IMR-90 (cell line): ENCODE results near the gene GNPTG. TPM values are rescaled to one million over a fixed set of nuclear protein-coding genes. Genes with fewer than 3 reads are reported as not detected.
A peak's percentile ranks its signal among the peaks of the same experiment; 100 is the strongest.

Experiments
- ATAC-seq: fragments of 200-7000 bp; cut with Tn5 transposase; 2 replicates; pipeline ENCODE4 v1.9.1; 2020; ENCODE audit warnings: low read depth, mild to moderate bottlenecking, moderate library complexity
- BruUV-seq: library from RNA; stranded (reverse); fragments of 400-500 nt; replicated peaks from 2 replicates; lab custom pipeline; 2021; lab: Mats Ljungman, UMichigan
- CTCF ChIA-PET: fragments of 300-600 bp; formaldehyde crosslinking; extraction: SDS; loops from one replicate; lab custom pipeline; 2021; ENCODE audit warnings: antibody characterized with exemption; lab: Yijun Ruan, JAX
- POLR2A ChIA-PET: fragments of 300-600 bp; sonication (Branson Sonifier 250); formaldehyde crosslinking; loops from one replicate; lab custom pipeline; 2022; ENCODE audit warnings: antibody characterized with exemption; ENCODE audit not compliant: unreplicated experiment; lab: Charles Lee
- DNase-seq: peaks from one replicate; pipeline ENCODE4 v3.0.0; 2013
- H2AFZ ChIP-seq: replicated peaks from 2 replicates; pipeline ENCODE3; 2013; ENCODE audit warnings: low read length, mild to moderate bottlenecking; ENCODE audit not compliant: poor library complexity
- H2AK5ac ChIP-seq: 2 replicates; pipeline ENCODE4 v1.6.1; 2013; ENCODE audit warnings: low read depth, low read length, inconsistent platforms
- H2AK9ac ChIP-seq: replicated peaks from 2 replicates; pipeline ENCODE3; 2013; ENCODE audit warnings: mild to moderate bottlenecking, low read depth, low read length, moderate library complexity; ENCODE audit not compliant: poor library complexity
- H2BK120ac ChIP-seq: 2 replicates; pipeline ENCODE4 v1.6.1; 2013; ENCODE audit warnings: low read depth, low read length, inconsistent platforms
- H2BK15ac ChIP-seq: 3 replicates; pipeline ENCODE4 v1.6.1; 2013; ENCODE audit warnings: low read depth, low read length, inconsistent platforms
- H2BK20ac ChIP-seq: 2 replicates; pipeline ENCODE4 v1.6.1; 2013; ENCODE audit warnings: low read depth, mild to moderate bottlenecking, inconsistent platforms, low read length, moderate library complexity
- H2BK5ac ChIP-seq: 2 replicates; pipeline ENCODE4 v1.6.1; 2013; ENCODE audit warnings: mild to moderate bottlenecking, low read depth, low read length, inconsistent platforms; ENCODE audit not compliant: poor library complexity, severe bottlenecking
- H3K14ac ChIP-seq: replicated peaks from 2 replicates; pipeline ENCODE4 v1.6.1; 2013; ENCODE audit warnings: low read depth, low read length, inconsistent platforms
- H3K18ac ChIP-seq: 2 replicates; pipeline ENCODE4 v1.6.1; 2013; ENCODE audit warnings: low read depth, low read length, control low read depth
- H3K23ac ChIP-seq: 2 replicates; pipeline ENCODE4 v1.6.1; 2013; ENCODE audit warnings: low read depth, low read length, inconsistent platforms
- H3K27ac ChIP-seq: 2 replicates; pipeline ENCODE4 v1.5.1; 2013; ENCODE audit warnings: mild to moderate bottlenecking, control low read depth, low read length; ENCODE audit not compliant: insufficient read depth
- H3K27me3 ChIP-seq: 2 replicates; pipeline ENCODE4 v1.6.1; 2013; ENCODE audit warnings: low read length; ENCODE audit not compliant: control insufficient read depth, insufficient read depth
- H3K36me3 ChIP-seq: 2 replicates; pipeline ENCODE4 v1.6.1; 2013; ENCODE audit warnings: low read length, mixed read lengths; ENCODE audit not compliant: control insufficient read depth, insufficient read depth
- H3K4ac ChIP-seq: 2 replicates; pipeline ENCODE4 v1.6.1; 2013; ENCODE audit warnings: low read depth, low read length, inconsistent platforms
- H3K4me1 ChIP-seq: 2 replicates; pipeline ENCODE4 v1.6.1; 2013; ENCODE audit warnings: low read length, mixed read lengths; ENCODE audit not compliant: control insufficient read depth, insufficient read depth
- H3K4me2 ChIP-seq: 2 replicates; pipeline ENCODE4 v1.6.1; 2013; ENCODE audit warnings: low read depth, mild to moderate bottlenecking, control low read depth, low read length, moderate library complexity
- H3K4me3 ChIP-seq: 2 replicates; pipeline ENCODE4 v1.5.1; 2013; ENCODE audit warnings: low read depth, mild to moderate bottlenecking, control low read depth, low read length, moderate library complexity; ENCODE audit not compliant: insufficient read depth
- H3K56ac ChIP-seq: 2 replicates; pipeline ENCODE4 v1.6.1; 2013; ENCODE audit warnings: low read length, inconsistent platforms; ENCODE audit not compliant: insufficient read depth; ENCODE audit errors: extremely low read depth
- H3K79me1 ChIP-seq, 2 experiments: 2 replicates each; pipeline ENCODE4 v1.6.1; 2013; ENCODE audit warnings: low read length in 2 of 2, inconsistent platforms in 1 of 2, low read depth in 1 of 2
- H3K9ac ChIP-seq: 2 replicates; pipeline ENCODE4 v1.6.1; 2013; ENCODE audit warnings: low read depth, low read length, control low read depth
- H3K9me1 ChIP-seq: 2 replicates; pipeline ENCODE4 v1.6.1; 2013; ENCODE audit warnings: low read length, inconsistent platforms; ENCODE audit not compliant: insufficient read depth
- H3K9me3 ChIP-seq: 2 replicates; pipeline ENCODE4 v1.6.1; 2013; ENCODE audit warnings: low read length; ENCODE audit not compliant: control insufficient read depth, insufficient read depth
- H4K20me1 ChIP-seq: 2 replicates; pipeline ENCODE4 v1.6.1; 2013; ENCODE audit warnings: low read length, inconsistent platforms; ENCODE audit not compliant: insufficient read depth
- H4K5ac ChIP-seq: 2 replicates; pipeline ENCODE4 v1.6.1; 2013; ENCODE audit warnings: mild to moderate bottlenecking, low read depth, low read length, control low read depth
- H4K8ac ChIP-seq, 2 experiments: 2 replicates each; pipeline ENCODE4 v1.6.1; 2013; ENCODE audit warnings: low read depth in 2 of 2, low read length in 2 of 2, control low read depth in 1 of 2, inconsistent platforms in 1 of 2
- H4K91ac ChIP-seq: 2 replicates; pipeline ENCODE4 v1.6.1; 2013; ENCODE audit warnings: low read depth, low read length, inconsistent platforms; ENCODE audit not compliant: insufficient read depth
- BHLHE40 ChIP-seq: fragments of 150-350 bp; IDR thresholded peaks from 2 replicates; pipeline ENCODE4 v1.6.1; 2016; ENCODE audit warnings: mild to moderate bottlenecking, low read depth, low read length
- CEBPB ChIP-seq: IDR thresholded peaks from 2 replicates; pipeline ENCODE4 v1.6.1; 2012; ENCODE audit warnings: low read depth, low read length, improper control_type of control experiment
- CHD1 ChIP-seq: IDR thresholded peaks from 2 replicates; pipeline ENCODE4 v1.6.1; 2012; ENCODE audit warnings: low read depth, low read length, improper control_type of control experiment
- CTCF ChIP-seq: conservative IDR thresholded peaks from 2 replicates; pipeline ENCODE4 v1.5.1; 2012; ENCODE audit warnings: mild to moderate bottlenecking, low read depth, low read length, improper control_type of control experiment
- ELK1 ChIP-seq: fragments of 150-350 bp; IDR thresholded peaks from 2 replicates; pipeline ENCODE4 v1.6.1; 2016; ENCODE audit warnings: low read depth, mild to moderate bottlenecking, low read length, moderate library complexity, borderline replicate concordance
- FOS ChIP-seq: fragments of 150-350 bp; IDR thresholded peaks from 2 replicates; pipeline ENCODE4 v1.6.1; 2016; ENCODE audit warnings: low read depth, low read length
- MAFK ChIP-seq: IDR thresholded peaks from 2 replicates; pipeline ENCODE4 v1.6.1; 2012; ENCODE audit warnings: low read depth, low read length, improper control_type of control experiment
- MAZ ChIP-seq: IDR thresholded peaks from 2 replicates; pipeline ENCODE4 v1.6.1; 2012; ENCODE audit warnings: low read depth, mild to moderate bottlenecking, low read length, improper control_type of control experiment, moderate library complexity, borderline replicate concordance
- MXI1 ChIP-seq: IDR thresholded peaks from 2 replicates; pipeline ENCODE4 v1.6.1; 2012; ENCODE audit warnings: low read depth, mild to moderate bottlenecking, low read length, moderate library complexity, borderline replicate concordance
- NFE2L2 ChIP-seq: fragments of 150-350 bp; IDR thresholded peaks from 2 replicates; pipeline ENCODE4 v1.6.1; 2016; ENCODE audit warnings: low read depth, mild to moderate bottlenecking, low read length
- POLR2A ChIP-seq: IDR thresholded peaks from 2 replicates; pipeline ENCODE4 v1.6.1; 2012; ENCODE audit warnings: mild to moderate bottlenecking, low read depth, low read length
- RAD21 ChIP-seq: IDR thresholded peaks from 2 replicates; pipeline ENCODE4 v1.6.1; 2012; ENCODE audit warnings: low read length, improper control_type of control experiment
- RCOR1 ChIP-seq: IDR thresholded peaks from 2 replicates; pipeline ENCODE4 v1.6.1; 2012; ENCODE audit warnings: mild to moderate bottlenecking, low read length, improper control_type of control experiment; ENCODE audit not compliant: insufficient replicate concordance
- RFX5 ChIP-seq: IDR thresholded peaks from 2 replicates; pipeline ENCODE4 v1.8.0; 2012; ENCODE audit warnings: low read depth, mild to moderate bottlenecking, low read length, moderate library complexity
- SMC3 ChIP-seq: fragments of 150-350 bp; IDR thresholded peaks from 2 replicates; pipeline ENCODE4 v1.6.1; 2016; ENCODE audit warnings: low read depth, mild to moderate bottlenecking, antibody characterized with exemption, low read length, moderate library complexity
- USF2 ChIP-seq: fragments of 150-350 bp; IDR thresholded peaks from 2 replicates; pipeline ENCODE4 v1.6.1; 2017; ENCODE audit warnings: mild to moderate bottlenecking, antibody characterized with exemption, low read length, low read depth
- WGBS, 2 experiments: methylation state at CpG; one replicate each; pipeline versions ENCODE4 v1.1.5 to v1.1.7; 2013; ENCODE audit warnings: missing lambda C conversion rate in 2 of 2; ENCODE audit not compliant: insufficient read length in 1 of 2; ENCODE audit errors: extremely low coverage in 2 of 2; 5-methylcytosine and 5-hydroxymethylcytosine counted together
- dilution Hi-C: fragments of 300-500 bp; cut with HindIII; formaldehyde crosslinking; loops from one replicate; pipeline ENCODE4 v1.14.3; 2018; ENCODE audit warnings: low sequenced_read_pairs; ENCODE audit not compliant: unreplicated experiment
- in situ Hi-C: fragments of 300-500 bp; cut with MboI; formaldehyde crosslinking; loops from 3 replicates; pipeline ENCODE4 v1.14.3; 2019; ENCODE audit warnings: low sequenced_read_pairs, inconsistent platforms, mixed read lengths
- intact Hi-C: fragments of 100-400 bp; cut with micrococcal nuclease; formaldehyde crosslinking; loops from 2 replicates; pipeline ENCODE4 v1.10.0; 2022
- polyA plus RNA-seq, 3 experiments: library from polyadenylated mRNA; depleted of rRNA; stranded (reverse); fragments of >200 nt; gene quantifications; 2 replicates each; pipeline ENCODE4 v1.2.3, GENCODE V29; 2012; ENCODE audit warnings: low replicate concordance in 1 of 3
- total RNA-seq: library from RNA; depleted of rRNA; stranded (reverse); fragments of >200 nt; gene quantifications from 2 replicates; pipeline ENCODE4 v1.2.3, GENCODE V29; 2012

The GNPTG gene
- total and polyA plus RNA-seq, 2 of the 4 experiments (the other 2 are of a cell fraction) = 14.9 to 70.8 TPM

GRCh38 chr16:1326946-1327618 is 24.6 kb upstream of the GNPTG start:
- Histone ChIP-seq H4K20me1 (peaks cover 30% of the 10 kb centered on the region), H2BK20ac (no peak overlapping the region), H2BK15ac (no peak overlapping the region), H3K9me3 (peaks cover 3% of the 10 kb centered on the region; the same call in 1 of the 2 replicates), H3K23ac (no peak overlapping the region), H2AFZ (no peak overlapping the region), H3K4me2 (no peak overlapping the region), H3K4ac (no peak overlapping the region), H3K9ac (no peak overlapping the region), H3K36me3 (peaks cover 28% of the 10 kb centered on the region; the same call in 1 of the 2 replicates), H3K56ac (no peak overlapping the region), H3K14ac (no peak overlapping the region), H3K27ac (no peak overlapping the region), H2AK5ac (no peak overlapping the region), H2AK9ac (peak overlapping the region; percentile 13), H3K79me1 (peaks cover 0 to 7% of the 10 kb centered on the region in 2 experiments; a peak in 1 of 4 replicates), H3K18ac (no peak overlapping the region), H4K8ac (no peak overlapping the region), H4K5ac (no peak overlapping the region), H2BK5ac (no peak overlapping the region), H3K27me3 (peaks cover 7% of the 10 kb centered on the region), H3K9me1 (no peaks in the 10 kb centered on the region), H4K91ac (no peak overlapping the region), H3K4me3 (no peak overlapping the region), H2BK120ac (no peak overlapping the region), H3K4me1 (peaks cover 4% of the 10 kb centered on the region)
- intact Hi-C loops (no loop called here), in situ Hi-C loops (no loop called here), dilution Hi-C loops (no loop called here)
- 96% methylated on average over 6 of the region's 17 CpGs; no CpG with 5 or more reads in 1 of the 2 experiments for WGBS, 2 experiments
- TF ChIP-seq CEBPB (no peak), FOS (no peak), NFE2L2 (no peak), RCOR1 (no peak), POLR2A (no peak), BHLHE40 (no peak), USF2 (no peak), MXI1 (no peak), CHD1 (no peak), ELK1 (no peak), RAD21 (no peak), MAFK (no peak), CTCF (no peak), SMC3 (no peak), RFX5 (no peak), MAZ (no peak)
- ChIA-PET POLR2A (interaction anchor here (0.6 kb wide), 1 partner anchor 384 kb away, joined by 3 read pairs; no protein-coding TSS in a partner anchor), CTCF (no interaction called here)
- ATAC-seq = no peak
- BruUV-seq = no TSS peak
- no peak for DNase-seq
